Glomerular endothelial cell (primary cell): Measurements from ENCODE around the gene USP51. TPM values are rescaled to one million over a fixed set of nuclear protein-coding genes. Genes with fewer than 3 reads are reported as not detected.
"Not testable (repeated sequence)": the region's sequence is repeated elsewhere in the genome, so short reads cannot be mapped to it uniquely, and the experiment has no call there.

Source experiments
- DNase-seq: peaks from one replicate; pipeline ENCODE4 v3.0.0-alpha.2; 2011; ENCODE audit warnings: low read depth, low spot score; ENCODE audit errors: extremely low read depth
- total RNA-seq: library from RNA; depleted of rRNA; stranded (reverse); fragments of >200 nt; gene quantifications from 2 replicates; pipeline ENCODE4 v1.2.3, GENCODE V29; 2015

USP51 gene
- total RNA-seq, 1 donor from 2014 or later: 0.93 TPM

DNA sequence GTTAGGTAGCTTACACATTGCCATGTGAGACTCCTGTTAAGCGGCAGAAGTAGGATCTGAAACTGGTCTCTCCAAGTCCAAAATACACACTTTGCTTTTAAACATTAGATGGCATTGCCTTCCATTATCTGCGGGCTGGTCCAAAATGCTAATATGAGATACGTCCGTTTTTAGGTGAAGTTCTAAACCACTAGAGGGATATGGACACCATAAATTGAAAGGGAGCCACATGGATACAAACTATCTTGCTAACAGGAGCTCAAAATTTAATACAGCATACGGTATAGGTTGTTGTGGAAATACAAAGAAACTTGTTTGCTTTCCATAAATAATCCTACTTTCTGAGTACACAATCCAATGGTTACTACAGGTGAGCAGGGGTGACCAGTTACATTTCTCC, 23.9 kb downstream of the USP51 start:
- not testable (repeated sequence) for DNase-seq

DNA sequence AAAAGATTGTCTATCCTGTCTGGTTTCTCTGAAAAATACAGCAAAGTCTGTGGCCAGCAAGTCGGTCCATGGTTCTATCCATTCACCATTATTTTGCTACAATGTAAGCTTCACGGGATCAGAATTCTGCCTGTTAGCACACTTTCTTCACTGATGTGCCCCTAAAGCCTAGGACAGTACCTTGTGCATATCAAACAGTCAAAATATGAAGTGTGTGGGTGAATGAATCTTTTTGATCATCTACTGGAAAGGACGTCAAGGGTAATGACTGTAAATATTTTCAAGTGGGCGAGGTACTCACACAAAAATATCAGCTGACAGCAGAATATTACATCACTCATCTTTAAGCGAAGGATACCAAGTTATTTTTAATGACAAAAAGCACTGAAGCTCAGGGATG, 24.5 kb downstream of the USP51 start:
- not testable (repeated sequence) for DNase-seq

DNA sequence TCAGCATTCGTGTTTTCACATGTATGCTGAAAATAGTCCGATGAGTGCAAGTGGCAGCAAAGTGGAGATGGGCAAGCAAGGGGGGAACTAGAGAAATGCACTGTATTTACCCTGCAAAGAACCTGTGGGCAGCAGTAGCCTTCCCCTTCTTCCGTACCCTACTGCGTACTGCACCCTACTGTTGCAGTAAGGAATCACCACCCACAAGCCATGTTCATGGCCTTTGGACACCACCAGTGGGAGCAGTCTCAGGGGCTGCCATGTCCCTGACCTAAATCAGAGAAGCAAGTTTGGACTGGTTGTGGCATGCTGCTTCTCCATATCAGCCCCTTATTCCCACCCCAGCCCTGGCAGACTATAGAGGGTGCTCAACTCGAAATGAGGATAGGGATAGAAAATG, 25.6 kb downstream of the USP51 start:
- DNase-seq: not testable (repeated sequence)

DNA sequence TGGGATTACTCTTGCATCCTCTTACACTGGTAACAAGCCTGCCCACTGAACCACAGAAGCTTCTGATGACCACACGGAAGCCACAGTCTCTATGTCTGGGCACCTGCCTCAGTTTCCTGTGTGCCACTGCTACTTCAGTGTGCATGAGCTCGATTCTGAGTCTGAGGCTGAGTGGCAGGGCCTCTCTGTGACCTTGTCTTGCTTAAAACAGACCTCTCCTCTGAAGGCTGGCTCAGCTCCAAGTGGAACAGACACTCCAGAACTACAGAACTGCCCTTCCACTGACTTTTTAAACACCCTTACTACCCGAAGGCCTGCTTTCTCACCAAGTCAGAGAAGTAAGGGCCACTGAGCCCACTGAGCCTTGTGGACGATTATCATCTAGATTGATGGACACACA, 29.7 kb downstream of the USP51 start:
- DNase-seq: not testable (repeated sequence)

DNA sequence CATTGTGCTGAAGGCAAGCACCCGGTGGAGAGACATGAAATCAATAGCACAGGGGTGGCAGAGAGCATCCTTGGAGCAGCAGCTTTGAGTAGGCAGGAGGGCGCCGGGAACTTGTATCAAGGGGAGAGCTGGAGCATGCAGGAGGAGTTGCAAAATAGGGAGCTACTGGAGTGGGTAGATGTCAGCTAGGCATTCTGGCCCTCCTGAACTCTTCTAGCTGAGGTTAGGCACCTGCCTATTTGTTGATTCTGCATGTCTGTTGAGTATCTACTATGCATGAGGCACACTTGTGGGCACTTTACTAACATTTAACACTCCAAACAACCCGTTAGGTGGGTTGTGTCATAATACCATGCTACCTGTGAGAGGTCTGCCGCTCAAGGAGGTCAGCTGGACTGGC, 30.2 kb downstream of the USP51 start:
- not testable (repeated sequence) for DNase-seq

DNA sequence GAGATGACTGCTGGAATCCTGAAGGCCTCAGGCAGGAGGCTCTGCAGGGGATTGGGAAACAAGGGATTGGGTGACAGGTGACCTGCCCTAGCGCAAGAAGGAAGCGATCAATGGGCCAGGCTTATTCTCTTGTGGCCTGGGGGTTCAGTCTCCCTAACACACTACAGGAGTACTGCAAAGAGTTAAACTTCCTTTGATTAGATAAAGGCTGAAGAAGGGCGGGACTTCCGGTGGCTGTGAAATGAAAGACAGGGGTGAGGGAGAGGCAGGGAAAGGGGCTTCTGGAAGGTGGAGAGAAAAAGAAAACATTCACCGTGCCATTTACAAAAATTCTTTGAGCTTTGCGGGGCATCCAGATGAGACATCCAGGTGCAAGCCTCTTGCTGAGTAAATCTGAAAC, 33.9 kb downstream of the USP51 start:
- not testable (repeated sequence) for DNase-seq

DNA sequence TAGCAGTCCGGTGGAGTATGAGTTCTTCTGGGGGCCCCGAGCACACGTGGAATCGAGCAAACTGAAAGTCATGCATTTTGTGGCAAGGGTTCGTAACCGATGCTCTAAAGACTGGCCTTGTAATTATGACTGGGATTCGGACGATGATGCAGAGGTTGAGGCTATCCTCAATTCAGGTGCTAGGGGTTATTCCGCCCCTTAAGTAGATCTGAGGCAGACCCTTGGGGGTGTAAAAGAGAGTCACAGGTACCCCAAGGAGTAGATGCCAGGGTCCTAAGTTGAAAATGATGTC, 36.9 kb downstream of the USP51 start:
- no peak for DNase-seq

DNA sequence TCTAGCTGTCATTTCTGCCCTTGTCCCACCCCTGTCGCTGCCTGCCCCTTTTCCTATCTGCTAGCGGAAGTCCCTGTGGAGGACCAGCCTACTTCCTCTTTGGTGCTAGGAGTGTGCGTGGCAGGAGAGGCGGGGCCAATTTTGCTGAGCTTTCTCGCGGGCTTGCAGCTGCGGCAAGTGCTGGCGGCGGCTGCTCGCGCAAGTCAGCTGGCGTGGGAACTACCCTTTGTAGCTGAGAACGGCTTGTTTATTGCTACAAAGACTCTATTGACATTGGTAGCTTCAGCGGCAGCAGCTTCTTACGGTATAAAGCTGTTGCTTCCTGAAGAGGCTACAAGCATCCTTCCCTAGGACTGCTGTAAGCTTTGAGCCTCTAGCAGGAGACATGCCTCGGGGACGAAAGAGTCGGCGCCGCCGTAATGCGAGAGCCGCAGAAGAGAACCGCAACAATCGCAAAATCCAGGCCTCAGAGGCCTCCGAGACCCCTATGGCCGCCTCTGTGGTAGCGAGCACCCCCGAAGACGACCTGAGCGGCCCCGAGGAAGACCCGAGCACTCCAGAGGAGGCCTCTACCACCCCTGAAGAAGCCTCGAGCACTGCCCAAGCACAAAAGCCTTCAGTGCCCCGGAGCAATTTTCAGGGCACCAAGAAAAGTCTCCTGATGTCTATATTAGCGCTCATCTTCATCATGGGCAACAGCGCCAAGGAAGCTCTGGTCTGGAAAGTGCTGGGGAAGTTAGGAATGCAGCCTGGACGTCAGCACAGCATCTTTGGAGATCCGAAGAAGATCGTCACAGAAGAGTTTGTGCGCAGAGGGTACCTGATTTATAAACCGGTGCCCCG, 37.4 kb downstream of the USP51 start, which contains the start of gene MAGEH1:
TSS of gene MAGEH1 (plus strand) at position 138 of the 843 bp plus-strand sequence. CDS start at position 386, 248 bp downstream.
- DNase-seq: peak; percentile 9

DNA sequence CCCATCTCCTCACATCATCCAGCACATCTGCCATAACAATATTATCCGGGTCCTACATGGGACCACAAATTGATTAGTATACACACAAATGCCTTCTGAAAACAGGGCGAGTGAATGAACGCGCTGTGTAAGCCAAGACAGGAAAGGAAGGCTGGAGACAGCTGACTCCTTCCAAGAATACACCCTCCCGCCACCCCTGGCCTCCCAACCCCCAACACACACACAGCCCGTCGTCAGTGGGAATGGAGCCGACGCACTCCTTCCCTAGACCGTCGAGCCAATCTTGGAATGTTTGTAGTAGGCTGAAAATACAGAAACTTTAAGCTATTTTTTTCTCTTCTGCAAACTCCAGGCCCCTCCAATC, 38.0 kb downstream of the USP51 start:
- DNase-seq: no peak

DNA sequence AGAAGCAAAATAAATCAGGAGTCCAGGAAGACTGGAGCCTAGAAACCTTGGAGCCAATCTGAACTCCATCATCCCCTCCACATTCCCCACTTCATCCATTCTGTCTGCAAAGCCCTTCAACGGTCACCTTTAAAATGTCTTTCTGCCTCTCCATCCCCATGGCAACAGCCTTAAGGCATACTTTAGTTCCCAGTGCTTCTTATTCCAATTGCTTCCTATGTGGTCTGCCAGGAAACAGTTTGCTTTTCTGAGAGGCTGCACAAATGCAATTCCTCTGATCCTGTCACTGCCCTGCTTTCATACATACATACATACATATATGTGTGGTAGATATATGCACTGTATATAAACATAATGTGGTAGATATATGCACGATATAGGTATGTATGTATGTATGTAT, 38.5 kb downstream of the USP51 start:
- DNase-seq: no peak

DNA sequence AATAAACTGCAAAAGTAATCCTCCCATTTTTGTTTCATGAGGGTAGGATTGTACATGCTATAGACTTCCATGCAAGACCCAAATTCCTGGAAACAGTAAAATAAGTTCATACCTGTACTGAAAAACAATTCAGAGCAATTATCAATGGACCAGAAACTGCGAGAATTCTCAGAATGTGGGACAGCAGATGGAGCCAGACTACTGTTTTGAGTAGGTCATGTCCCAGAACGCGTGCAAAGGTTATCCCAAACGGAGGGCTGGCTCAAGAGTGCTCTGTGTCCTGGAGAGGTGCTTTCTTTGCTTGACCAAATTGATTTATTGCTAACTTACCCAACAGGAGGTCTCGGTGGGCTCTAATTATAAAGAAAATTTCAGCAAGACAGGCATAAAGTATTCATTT, 39.4 kb downstream of the USP51 start:
- no peak for DNase-seq

DNA sequence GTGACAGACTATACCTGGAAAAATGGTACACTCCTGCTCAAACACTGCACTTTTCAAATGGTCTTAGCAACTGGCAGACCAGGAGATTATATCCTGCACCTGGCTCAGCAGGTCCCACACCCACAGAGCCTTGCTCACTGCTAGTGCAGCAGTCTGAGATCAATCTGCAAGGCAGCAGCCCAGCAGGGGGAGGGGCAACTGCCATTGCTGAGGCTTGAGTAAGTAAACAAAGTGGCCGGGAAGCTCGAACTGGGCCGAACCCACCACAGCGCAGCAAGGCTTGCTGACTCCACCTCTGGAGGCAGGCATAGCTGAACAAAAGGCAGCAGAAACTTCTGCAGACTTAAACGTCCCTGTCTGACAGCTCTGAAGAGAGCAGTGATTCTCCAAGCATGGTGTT, 46.2 kb downstream of the USP51 start:
- DNase-seq: not testable (repeated sequence)

Other genes starting within 250 kb of the USP51 start
- not detected in 2 replicates for gene PAGE3, start 224.9 kb downstream of the USP51 start, total RNA-seq
- 23.8 and 27.7 TPM in 2 replicates for gene MAGEH1, start 37.7 kb downstream of the USP51 start, total RNA-seq
- not detected in 2 replicates for gene FOXR2, start 133.6 kb upstream of the USP51 start, total RNA-seq
- 18.5 and 67.5 TPM in 2 replicates for gene RRAGB, start 227.9 kb upstream of the USP51 start, total RNA-seq